Duodenal mucosa (tissue), 2 donors: ENCODE results near the gene SYT10.
"Not testable (repeated sequence)": the region's sequence is repeated elsewhere in the genome, so short reads cannot be mapped to it uniquely, and the experiment has no call there.

Experiments
- H3K27ac ChIP-seq: one replicate; pipeline ENCODE4 v1.7.0; 2013; ENCODE audit warnings: low read depth, low read length
- H3K27me3 ChIP-seq, 2 donors: one replicate each; pipeline ENCODE4 v1.7.0; 2013; ENCODE audit warnings: low read length in 2 of 2, control low read depth in 1 of 2; ENCODE audit not compliant: insufficient read depth in 2 of 2, control insufficient read depth in 1 of 2
- H3K36me3 ChIP-seq, 2 donors: one replicate each; pipeline ENCODE4 v1.7.0; 2013; ENCODE audit warnings: low read length in 2 of 2, control low read depth in 1 of 2; ENCODE audit not compliant: insufficient read depth in 2 of 2, control insufficient read depth in 1 of 2
- H3K4me1 ChIP-seq, 2 donors: one replicate each; pipeline ENCODE4 v1.7.0; 2013; ENCODE audit warnings: low read length in 2 of 2, control low read depth in 1 of 2; ENCODE audit not compliant: insufficient read depth in 2 of 2, control insufficient read depth in 1 of 2
- H3K4me3 ChIP-seq, 2 donors: one replicate each; pipeline ENCODE4 v1.7.0; 2013; ENCODE audit warnings: low read length in 2 of 2, low read depth in 1 of 2
- H3K9ac ChIP-seq, 2 donors: one replicate each; pipeline ENCODE4 v1.7.0; 2013; ENCODE audit warnings: low read length in 2 of 2, low read depth in 1 of 2
- H3K9me3 ChIP-seq, 2 donors: one replicate each; pipeline ENCODE4 v1.7.0; 2013; ENCODE audit warnings: low read length in 2 of 2, control low read depth in 1 of 2; ENCODE audit not compliant: control insufficient read depth in 1 of 2

SYT10 gene

DNA sequence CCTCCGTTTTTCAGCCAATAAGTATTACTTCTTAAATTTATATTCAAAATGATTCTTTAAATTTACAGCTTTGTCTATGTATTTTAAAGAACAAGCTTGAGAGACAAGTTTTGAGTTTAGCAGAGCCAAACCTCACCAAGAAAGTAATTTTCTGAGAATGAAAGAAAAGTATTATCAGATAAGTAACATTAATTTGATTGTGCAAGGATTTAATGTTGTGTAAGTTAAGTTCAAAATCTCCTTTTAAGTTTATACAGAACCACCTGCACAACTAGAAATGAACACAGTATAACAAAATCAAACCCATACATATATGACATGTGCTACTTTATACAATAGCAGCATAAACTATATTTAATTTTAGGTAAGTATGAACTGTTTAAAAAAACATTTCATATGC is 63.5 kb downstream of the SYT10 start:
- Histone ChIP-seq H3K4me3 (no peak overlapping the region), H3K27me3 (no peaks in the 10 kb centered on the region), H3K9ac (no peak overlapping the region), H3K9me3 (no peaks in the 10 kb centered on the region), H3K4me1 (no peaks in the 10 kb centered on the region), H3K36me3 (no peaks in the 10 kb centered on the region), H3K27ac (no peak overlapping the region)

DNA sequence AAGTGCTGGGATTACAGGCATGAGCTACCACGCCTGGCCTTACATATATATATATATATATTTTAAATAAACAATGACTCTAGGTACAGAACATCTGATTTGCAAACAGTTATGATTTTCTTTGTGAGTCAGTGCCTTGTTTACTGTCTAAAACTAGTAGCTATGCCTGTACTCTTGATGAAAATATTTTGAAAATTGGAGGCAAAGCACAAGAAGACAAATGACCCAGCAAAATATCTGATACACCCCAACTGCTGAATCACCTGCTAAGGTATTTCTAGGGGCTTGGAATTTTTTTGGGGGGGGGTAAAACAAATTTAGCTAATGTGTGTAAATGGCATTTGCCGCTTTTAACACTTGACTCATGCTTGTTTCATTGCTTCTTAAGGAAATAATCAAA is 69.3 kb downstream of the SYT10 start:
- Histone ChIP-seq H3K27ac (no peak overlapping the region), H3K9ac (no peak overlapping the region), H3K4me1 (no peaks in the 10 kb centered on the region)

DNA sequence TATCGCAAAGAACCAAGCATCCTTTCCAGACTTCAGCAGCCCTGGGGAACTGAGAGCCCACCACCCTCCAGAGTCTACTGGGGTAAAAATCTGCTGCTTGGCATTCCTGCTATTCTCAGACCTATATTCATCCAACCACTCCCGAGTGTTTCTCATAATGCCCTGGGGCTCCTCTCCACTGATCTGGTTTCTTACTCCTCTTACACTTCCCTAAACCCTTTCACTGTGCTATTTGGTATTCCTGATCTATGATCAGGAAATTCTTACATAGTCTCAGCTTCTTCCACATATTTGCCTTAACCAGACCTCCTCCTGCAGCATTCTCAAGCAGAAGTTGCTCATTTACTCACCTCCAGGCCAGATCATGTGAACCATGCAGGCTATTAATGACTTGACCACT is 82.4 kb downstream of the SYT10 start:
- no peak overlapping the region for H3K27ac ChIP-seq
- H3K9ac ChIP-seq = no peak overlapping the region
- H3K4me1 ChIP-seq = no peaks in the 10 kb centered on the region
- no peaks in the 10 kb centered on the region for H3K36me3 ChIP-seq
- no peak overlapping the region for H3K4me3 ChIP-seq
- no peaks in the 10 kb centered on the region for H3K9me3 ChIP-seq
- no peaks in the 10 kb centered on the region for H3K27me3 ChIP-seq

More for the DNA sequence above, 69.3 kb downstream of the SYT10 start:
- no peak overlapping the region for H3K4me3 ChIP-seq
- no peaks in the 10 kb centered on the region for H3K36me3 ChIP-seq
- H3K9me3 ChIP-seq = no peaks in the 10 kb centered on the region
- H3K27me3 ChIP-seq = no peaks in the 10 kb centered on the region

DNA sequence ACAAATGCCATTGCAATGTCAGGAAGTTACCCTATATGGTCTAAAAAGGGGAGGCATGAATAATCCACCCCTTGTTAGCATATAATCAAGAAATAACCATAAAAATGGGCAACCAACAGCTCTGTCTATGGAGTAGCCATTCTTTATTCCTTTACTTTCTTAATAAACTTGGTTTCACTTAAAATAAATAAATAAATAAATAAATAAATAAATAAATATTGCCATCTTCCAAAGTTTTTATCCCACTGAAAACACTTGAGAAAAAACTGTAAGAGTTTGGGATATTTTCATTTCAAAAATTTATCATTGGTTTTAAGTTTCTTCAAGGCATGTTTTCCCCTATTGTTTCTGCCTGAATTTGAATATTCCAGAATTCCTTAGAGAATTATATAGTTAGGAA is 89.8 kb downstream of the SYT10 start:
- H3K9me3 ChIP-seq = no peaks in the 10 kb centered on the region
- no peaks in the 10 kb centered on the region for H3K4me1 ChIP-seq
- no peak overlapping the region for H3K4me3 ChIP-seq
- no peak overlapping the region for H3K9ac ChIP-seq
- no peak overlapping the region for H3K27ac ChIP-seq
- no peaks in the 10 kb centered on the region for H3K27me3 ChIP-seq
- H3K36me3 ChIP-seq = no peaks in the 10 kb centered on the region

DNA sequence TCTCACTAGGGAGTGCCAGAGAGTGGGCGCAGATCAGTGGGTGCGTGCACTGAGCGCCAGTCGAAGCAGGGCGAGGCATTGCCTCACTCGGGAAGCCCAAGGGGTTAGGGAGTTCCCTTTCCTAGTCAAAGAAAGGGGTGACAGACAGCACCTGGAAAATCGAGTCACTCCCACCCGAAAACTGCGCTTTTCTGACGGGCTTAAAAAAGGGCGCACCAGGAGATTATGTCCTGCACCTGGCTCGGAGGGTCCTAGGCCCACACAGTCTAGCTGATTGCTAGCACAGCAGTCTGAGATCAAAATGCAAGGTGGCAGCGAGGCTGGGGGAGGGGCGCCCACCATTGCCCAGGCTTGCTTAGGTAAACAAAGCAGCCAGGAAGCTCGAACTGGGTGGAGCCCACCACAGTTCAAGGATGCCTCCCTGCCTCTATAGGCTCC is 107.6 kb downstream of the SYT10 start:
- not testable (repeated sequence) for H3K9me3 ChIP-seq, H3K4me1 ChIP-seq, H3K9ac ChIP-seq, H3K36me3 ChIP-seq, H3K4me3 ChIP-seq, H3K27ac ChIP-seq, H3K27me3 ChIP-seq

DNA sequence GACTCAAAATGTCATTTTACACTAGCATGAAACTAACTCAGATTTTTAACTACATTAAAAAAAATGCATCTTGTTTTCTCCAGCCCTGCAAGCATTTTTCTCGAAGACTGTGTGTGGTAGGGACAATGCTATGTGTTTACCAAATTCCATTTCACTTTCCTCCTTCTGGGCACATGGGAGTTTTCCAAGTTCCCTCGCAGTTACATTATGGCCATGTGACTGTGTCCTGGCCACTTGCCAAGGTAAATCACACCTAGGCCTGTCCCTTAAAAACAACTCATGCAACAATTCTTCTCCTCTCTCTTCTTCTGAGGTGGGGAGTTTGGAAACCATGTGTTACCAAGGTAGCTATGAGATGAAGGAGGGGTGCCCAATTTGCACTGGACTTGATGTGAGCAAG is 108.7 kb downstream of the SYT10 start:
- Histone ChIP-seq H3K9ac (no peak overlapping the region), H3K4me1 (no peaks in the 10 kb centered on the region), H3K4me3 (no peak overlapping the region), H3K9me3 (no peaks in the 10 kb centered on the region), H3K27ac (no peak overlapping the region), H3K27me3 (no peaks in the 10 kb centered on the region), H3K36me3 (no peaks in the 10 kb centered on the region)
